HG02678 (cell line): ENCODE measurements around the gene KRT20.

ENCODE experiments used
- ATAC-seq: cut with Tn5 transposase; IDR thresholded peaks from one replicate; pipeline ENCODE4 v1.9.1; 2021; ENCODE audit warnings: mild to moderate bottlenecking, moderate library complexity; ENCODE audit not compliant: unreplicated experiment

Gene KRT20

DNA sequence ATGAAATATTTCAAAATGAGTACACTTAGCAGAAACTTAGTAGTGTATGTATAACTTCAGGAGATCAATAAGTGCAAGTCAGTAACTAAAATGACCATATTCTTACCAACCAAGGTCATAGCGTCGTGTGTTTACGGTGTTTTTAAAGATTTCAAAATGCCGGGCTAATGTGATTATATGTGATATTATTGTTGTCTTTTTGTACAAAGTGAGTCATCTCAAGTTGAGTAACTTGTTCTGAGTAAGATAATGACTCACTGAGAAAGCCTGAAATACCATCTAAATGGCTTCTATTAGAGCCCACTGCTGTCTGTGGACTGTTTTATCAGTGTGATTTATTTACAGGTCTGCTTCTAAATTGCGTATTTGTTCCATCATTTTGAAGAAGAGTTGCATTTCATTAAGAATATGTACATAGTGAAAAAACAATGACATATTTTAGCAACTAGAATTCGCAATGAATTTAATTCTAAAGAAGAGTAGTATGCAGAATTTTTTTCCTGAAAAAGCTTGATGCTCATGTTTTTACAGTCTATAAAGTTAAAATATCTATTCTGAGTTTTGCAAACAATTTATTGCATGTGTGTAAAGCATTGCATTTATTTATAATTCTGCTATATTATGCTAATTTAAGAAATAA is 30.7 kb downstream of the KRT20 start:
- no peak for ATAC-seq

GRCh38 chr17:40852364-40852763 is 32.7 kb downstream of the KRT20 start:
- ATAC-seq = no peak

DNA sequence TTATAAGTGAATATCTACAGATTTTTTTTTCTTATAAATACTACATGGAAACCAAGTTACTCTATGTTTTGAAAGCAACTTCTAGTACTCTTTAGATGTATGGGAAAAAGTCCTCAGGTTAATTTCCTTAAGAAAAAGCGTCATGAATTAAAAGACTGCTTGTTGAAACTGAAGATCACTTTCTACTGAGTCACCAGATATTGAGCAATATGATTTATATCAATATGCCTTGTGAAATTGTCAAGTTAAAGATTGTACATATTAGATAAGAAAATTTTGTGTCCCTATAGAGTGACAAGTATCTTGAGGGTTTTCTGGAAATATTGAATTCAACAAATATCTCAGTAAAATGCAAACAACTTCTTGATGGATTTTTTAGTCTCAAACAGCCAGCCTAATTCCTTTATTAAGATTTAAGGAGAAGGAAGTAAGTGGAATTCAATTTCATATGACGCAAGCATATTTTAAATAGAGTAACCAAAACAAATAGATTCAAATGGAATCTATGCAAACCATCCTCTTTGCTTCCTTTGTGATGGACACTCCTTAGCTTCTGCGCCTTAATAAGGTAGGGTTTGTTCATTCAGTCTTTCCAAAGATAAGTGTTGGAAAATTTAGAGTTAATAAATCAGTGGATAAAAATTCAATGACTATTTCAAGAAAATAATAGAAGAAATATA is 34.6 kb downstream of the KRT20 start:
- ATAC-seq = no peak

DNA sequence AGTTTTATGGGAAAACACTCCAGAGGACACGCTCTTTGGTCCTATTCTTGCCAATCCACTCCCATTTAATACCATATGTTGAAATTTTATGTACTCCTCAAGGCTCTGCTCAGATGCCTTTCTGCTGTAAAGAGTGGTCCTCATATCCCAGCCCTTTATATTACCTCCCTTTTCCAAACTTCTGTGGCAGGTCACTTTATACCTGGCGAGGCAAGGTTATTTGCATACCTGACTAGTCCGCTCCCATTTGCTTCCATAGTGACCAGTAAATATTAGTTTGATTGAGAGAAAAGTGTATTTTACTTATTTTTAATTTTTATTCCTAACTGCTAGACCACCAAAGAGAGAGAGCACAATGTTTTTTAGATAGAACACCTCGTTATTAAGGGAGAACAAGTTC is 35.3 kb downstream of the KRT20 start:
- ATAC-seq = no peak

GRCh38 chr17:40848583-40849235 is 36.3 kb downstream of the KRT20 start:
- no peak for ATAC-seq

- no peak for ATAC-seq
These were observed 38.4 kb downstream of the KRT20 start for GRCh38 chr17:40846515-40847144.

- ATAC-seq = no peak
These were observed 40.4 kb downstream of the KRT20 start for GRCh38 chr17:40844671-40845107.

GRCh38 chr17:40843242-40843641 is 41.8 kb downstream of the KRT20 start:
- ATAC-seq = no peak

DNA sequence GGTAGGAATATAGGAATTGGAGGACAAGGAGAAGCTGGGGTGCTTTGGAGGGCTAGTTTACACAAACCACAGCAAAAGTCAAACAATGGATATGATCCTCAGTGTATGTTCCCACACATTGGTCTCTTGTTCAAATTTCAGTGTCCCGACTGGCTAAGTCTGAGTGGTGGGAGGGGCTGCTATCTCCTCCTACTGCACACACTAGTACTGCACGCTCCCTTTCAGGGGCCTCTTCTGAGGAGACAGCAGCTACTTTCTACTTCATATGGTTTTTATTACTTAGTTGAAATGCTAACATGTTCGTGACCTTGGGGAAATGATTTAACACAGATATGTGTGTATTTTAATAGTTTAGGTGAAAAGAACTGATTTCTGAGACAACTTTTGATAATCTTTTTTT is 43.8 kb downstream of the KRT20 start:
- no peak for ATAC-seq

DNA sequence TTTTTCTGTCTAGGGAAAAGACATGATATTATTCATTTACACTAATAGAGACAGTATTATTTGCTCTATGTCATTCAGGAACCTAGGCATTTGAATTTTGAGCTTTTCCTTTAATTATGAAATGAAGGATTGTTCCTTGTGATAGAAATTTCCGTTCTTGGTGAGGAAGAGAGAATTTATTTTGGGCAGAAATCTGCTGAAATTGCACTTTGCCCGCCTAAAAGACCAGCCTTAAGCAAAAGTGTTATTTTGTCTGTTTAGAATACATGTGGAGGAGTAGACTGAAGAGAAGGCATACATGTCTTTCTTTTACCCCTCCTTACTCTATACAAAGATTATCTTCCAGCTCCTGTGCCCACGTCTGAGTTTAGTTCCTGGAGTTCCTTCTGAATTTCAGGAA is 45.8 kb downstream of the KRT20 start:
- no peak for ATAC-seq

DNA sequence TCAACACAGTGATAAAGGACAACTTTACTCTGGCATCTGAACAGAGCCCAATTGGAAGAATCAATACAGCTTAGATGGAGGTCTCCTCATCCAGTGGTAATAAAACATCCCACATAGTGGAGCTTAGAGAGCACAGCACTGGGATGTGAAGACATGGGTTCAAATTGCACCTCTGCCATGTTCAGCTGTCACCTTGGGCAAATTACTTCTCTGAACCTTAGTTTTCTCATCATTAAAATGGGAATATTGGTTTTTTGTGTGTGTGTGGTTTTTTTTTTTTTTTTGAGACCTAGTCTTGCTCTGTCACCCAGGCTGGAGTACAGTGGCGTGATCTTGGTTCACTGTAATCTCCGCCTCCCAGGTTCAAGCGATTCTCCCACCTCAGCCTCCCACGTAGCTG is 49.0 kb downstream of the KRT20 start:
- ATAC-seq = no peak

DNA sequence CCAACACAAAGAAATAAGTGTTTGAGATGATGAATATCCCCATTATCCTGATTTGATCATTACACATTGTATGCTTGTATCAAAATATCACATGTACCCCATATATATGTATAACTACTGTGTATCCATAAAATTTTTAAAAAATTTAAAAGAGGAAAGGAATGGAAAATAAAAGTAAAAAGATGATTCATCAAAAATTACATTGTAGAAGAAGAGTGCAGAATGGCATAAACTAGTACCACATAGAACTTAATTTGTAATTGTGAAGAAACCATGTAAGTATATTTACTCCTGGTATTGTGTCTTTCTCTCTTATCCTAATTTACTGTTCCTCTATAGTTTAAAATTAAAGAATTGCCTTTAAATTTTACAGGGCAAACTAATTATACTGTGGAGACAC is 51.2 kb downstream of the KRT20 start:
- no peak for ATAC-seq

DNA sequence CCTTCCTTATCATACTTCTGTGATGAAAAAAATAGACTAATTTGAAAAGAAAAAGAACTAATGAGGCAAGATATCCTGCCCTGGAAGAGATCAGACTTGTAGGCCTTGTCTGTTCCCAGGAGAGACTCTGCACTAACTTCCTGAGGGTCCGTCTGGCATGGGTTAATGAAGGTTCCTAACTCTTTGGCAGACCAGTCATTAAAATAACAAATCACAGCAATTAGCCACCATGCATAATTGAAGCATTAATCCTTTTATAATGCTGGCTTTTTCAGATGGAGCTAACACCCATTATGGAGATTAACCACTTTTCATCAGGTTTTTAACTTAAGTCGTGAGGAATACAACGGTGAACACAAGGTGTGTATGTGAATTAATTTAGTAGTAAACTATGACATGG is 52.2 kb downstream of the KRT20 start:
- ATAC-seq = no peak

DNA sequence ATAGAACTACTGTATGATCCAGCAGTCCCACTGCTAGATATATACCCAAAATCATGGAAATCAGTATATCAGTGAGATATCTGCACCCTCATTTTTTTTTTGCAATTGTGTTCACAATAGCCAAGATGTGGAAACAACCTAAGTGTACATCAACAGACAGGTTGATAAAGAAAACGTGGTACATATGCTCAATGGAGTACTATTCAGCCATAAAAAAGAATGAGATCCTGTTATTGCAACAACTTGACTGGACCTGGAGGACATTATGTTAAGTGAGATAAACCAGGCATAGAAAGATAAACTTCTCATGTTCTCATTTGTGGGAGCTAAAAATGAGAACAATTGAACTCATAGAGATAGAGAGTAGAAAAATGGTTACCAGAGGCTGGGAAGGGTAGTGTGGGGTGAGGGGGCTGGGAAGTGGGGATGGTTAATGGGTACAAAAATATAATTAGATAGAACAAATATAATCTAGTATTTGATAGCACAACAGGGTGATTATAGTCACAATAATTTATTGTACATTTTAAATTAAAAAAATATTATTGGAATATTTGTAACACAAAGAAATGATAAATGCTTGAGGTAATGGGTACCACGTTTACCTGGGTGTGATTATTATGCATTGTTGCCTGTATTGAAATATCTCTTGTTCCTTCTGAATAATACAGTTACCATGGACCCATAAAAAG is 54.8 kb downstream of the KRT20 start:
- ATAC-seq = no peak

DNA sequence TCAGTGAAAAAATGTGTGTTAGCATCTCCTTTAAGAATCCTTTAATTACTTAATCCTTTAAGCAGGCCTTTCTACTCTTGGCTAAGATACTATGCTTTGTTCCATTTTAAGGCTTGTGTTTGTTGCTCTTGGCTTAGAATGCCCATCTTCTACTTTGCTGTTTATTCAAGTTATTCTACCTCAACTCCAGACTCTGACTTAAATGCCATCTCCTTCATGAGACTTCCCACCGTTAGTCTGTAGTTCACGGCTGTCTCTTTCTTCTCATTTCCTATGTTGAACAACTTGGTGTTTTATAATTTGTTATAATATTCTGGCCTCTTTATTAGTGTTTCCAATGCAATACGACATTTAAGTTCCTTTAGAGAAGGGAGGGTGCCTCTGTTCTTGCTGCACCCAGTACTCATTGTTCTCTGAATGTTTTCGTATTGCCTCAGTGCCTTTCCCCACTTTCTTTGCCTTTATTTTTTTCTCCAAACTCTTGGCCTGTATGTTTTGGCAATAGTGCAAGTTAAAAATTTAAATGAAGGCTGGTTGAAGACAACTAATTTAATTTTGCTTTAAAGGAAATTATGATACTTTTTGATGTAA is 56.5 kb downstream of the KRT20 start:
- ATAC-seq = no peak

DNA sequence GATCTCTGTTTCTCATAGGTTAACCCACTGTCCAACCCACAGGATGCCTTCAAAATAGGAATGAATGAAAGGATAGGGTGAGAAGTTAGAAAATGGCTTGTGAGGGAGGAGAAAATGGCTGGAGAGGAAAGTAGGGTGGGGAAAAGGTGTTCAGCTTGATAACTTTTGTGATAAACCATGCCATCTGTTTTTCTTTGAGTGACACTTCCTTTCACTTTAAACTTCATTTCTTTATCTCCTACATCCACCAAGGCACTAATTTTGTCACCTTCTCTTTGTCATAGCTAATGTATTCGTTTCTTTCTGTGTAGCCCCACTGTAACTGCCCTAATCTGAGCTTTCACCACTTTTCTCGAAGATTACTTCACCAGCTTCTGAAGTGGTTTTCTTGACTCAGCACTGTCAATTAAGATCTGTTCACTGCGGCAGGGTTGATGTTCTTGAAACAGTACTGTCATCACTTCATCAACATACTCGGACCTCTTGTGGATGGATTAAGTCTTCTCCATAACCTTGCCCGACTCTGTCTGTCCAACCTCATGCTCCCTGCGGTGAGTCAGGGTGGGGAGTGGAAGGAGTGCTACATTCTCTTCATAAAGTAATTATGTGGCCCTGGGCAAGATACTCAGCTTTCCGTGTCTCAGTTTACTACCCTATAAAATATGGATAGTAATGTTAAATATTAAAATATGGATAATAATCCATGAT is 57.1 kb downstream of the KRT20 start:
- ATAC-seq = no peak
